VCaP (cell line): ENCODE measurements around the gene SDK1.

ENCODE experiments used
- H3K27ac ChIP-seq: fragments of 450-650 bp; 2 replicates; pipeline ENCODE4 v1.5.1; 2017
- CTCF ChIP-seq: fragments of 450-650 bp; conservative IDR thresholded peaks from 2 replicates; pipeline ENCODE4 v1.5.1; 2017; ENCODE audit warnings: mild to moderate bottlenecking, moderate library complexity

SDK1 gene

GRCh38 chr7:3992841-3993240 is 691.8 kb downstream of the SDK1 start:
- TF ChIP-seq CTCF: no peak
- H3K27ac ChIP-seq: no peak overlapping the region

- no peak overlapping the region for H3K27ac ChIP-seq
- no peak for TF ChIP-seq CTCF
Observed at GRCh38 chr7:3994764-3995163, 693.7 kb downstream of the SDK1 start.

- H3K27ac ChIP-seq: no peak overlapping the region
- TF ChIP-seq CTCF: no peak
Observed at GRCh38 chr7:3995187-3995586, 694.1 kb downstream of the SDK1 start.

GRCh38 chr7:3998060-3998459 is 697.0 kb downstream of the SDK1 start:
- no peak for TF ChIP-seq CTCF
- H3K27ac ChIP-seq: no peak overlapping the region

- TF ChIP-seq CTCF: no peak
- no peak overlapping the region for H3K27ac ChIP-seq
Observed at GRCh38 chr7:4000139-4000538, 699.1 kb downstream of the SDK1 start.

GRCh38 chr7:4000934-4001333 is 699.9 kb downstream of the SDK1 start:
- TF ChIP-seq CTCF: no peak
- H3K27ac ChIP-seq: no peak overlapping the region

- no peak overlapping the region for H3K27ac ChIP-seq
- no peak for TF ChIP-seq CTCF
Observed at GRCh38 chr7:4001742-4002141, 700.7 kb downstream of the SDK1 start.

GRCh38 chr7:4003503-4003902 is 702.5 kb downstream of the SDK1 start:
- H3K27ac ChIP-seq: no peak overlapping the region
- no peak for TF ChIP-seq CTCF
